GM23248 (cell line): Measurements from ENCODE around the gene CALHM3. TPM values are rescaled to one million over a fixed set of nuclear protein-coding genes. Genes with fewer than 3 reads are reported as not detected.
"Not testable (repeated sequence)": the region's sequence is repeated elsewhere in the genome, so short reads cannot be mapped to it uniquely, and the experiment has no call there.

Source experiments
- DNase-seq: peaks from one replicate; pipeline ENCODE4 v3.0.0-alpha.2; 2015
- H2AFZ ChIP-seq: fragments of 200-600 bp; sonication (generic); 2 replicates; pipeline ENCODE4 v1.6.1; 2016; ENCODE audit warnings: antibody characterized with exemption
- H3F3A ChIP-seq: fragments of 200-600 bp; sonication (generic); 2 replicates; pipeline ENCODE4 v1.6.1; 2016; ENCODE audit warnings: mild to moderate bottlenecking, antibody characterized with exemption, mixed run types; ENCODE audit not compliant: insufficient read depth
- H3K27ac ChIP-seq: fragments of 200-600 bp; sonication (generic); 2 replicates; pipeline ENCODE4 v1.5.1; 2016; ENCODE audit warnings: mild to moderate bottlenecking
- H3K27me3 ChIP-seq: fragments of 200-600 bp; sonication (generic); replicated peaks from 2 replicates; pipeline ENCODE4 v1.6.1; 2016; ENCODE audit warnings: mild to moderate bottlenecking; ENCODE audit not compliant: insufficient read depth
- H3K36me3 ChIP-seq: fragments of 200-600 bp; sonication (generic); 2 replicates; pipeline ENCODE4 v1.6.1; 2016; ENCODE audit warnings: low read depth, mild to moderate bottlenecking
- H3K4me1 ChIP-seq: fragments of 200-600 bp; sonication (generic); 2 replicates; pipeline ENCODE4 v1.6.1; 2016; ENCODE audit warnings: mild to moderate bottlenecking; ENCODE audit not compliant: insufficient read depth
- H3K4me2 ChIP-seq: fragments of 200-600 bp; sonication (generic); one replicate; pipeline ENCODE4 v1.6.1; 2016; ENCODE audit warnings: mild to moderate bottlenecking; ENCODE audit not compliant: unreplicated experiment
- H3K4me3 ChIP-seq: fragments of 200-600 bp; sonication (generic); 2 replicates; pipeline ENCODE4 v1.5.1; 2016; ENCODE audit warnings: mild to moderate bottlenecking
- H3K79me2 ChIP-seq: fragments of 200-600 bp; sonication (generic); 2 replicates; pipeline ENCODE4 v1.6.1; 2016; ENCODE audit warnings: mild to moderate bottlenecking; ENCODE audit not compliant: insufficient read depth
- H3K9ac ChIP-seq: fragments of 200-600 bp; sonication (generic); 2 replicates; pipeline ENCODE4 v1.6.1; 2016; ENCODE audit warnings: mild to moderate bottlenecking
- H3K9me2 ChIP-seq: fragments of 200-600 bp; sonication (generic); 2 replicates; pipeline ENCODE4 v1.6.1; 2016; ENCODE audit warnings: mixed run types, mild to moderate bottlenecking, moderate library complexity; ENCODE audit not compliant: insufficient read depth
- H3K9me3 ChIP-seq: fragments of 200-600 bp; sonication (generic); one replicate; pipeline ENCODE4 v1.6.1; 2017; ENCODE audit warnings: low read depth
- H4K20me1 ChIP-seq: fragments of 200-600 bp; sonication (generic); 2 replicates; pipeline ENCODE4 v1.6.0; 2016; ENCODE audit not compliant: insufficient read depth
- EZH2 ChIP-seq: fragments of 200-600 bp; sonication (generic); IDR thresholded peaks from 2 replicates; pipeline ENCODE4 v1.6.1; 2018; ENCODE audit warnings: antibody characterized with exemption, mild to moderate bottlenecking; ENCODE audit not compliant: insufficient read depth, poor library complexity, severe bottlenecking
- EZH2phosphoT487 ChIP-seq: fragments of 200-600 bp; sonication (generic); IDR thresholded peaks from 2 replicates; pipeline ENCODE4 v1.6.1; 2018; ENCODE audit warnings: antibody characterized with exemption, moderate library complexity, mild to moderate bottlenecking, low read depth; ENCODE audit not compliant: insufficient read depth
- WGBS, 2 experiments: methylation state at CpG; one replicate each; pipeline ENCODE4 v1.1.6; 2015 to 2017; ENCODE audit warnings: low lambda C conversion rate in 2 of 2, low coverage in 1 of 2; ENCODE audit errors: missing lambda C conversion rate in 2 of 2; 5-methylcytosine and 5-hydroxymethylcytosine counted together
- in situ Hi-C: fragments of 300-500 bp; cut with MboI; formaldehyde crosslinking; loops from 2 replicates; pipeline ENCODE4 v1.15.0; 2020
- polyA plus RNA-seq: library from polyadenylated mRNA; unstranded; fragments of >200 nt; fragmentation: Nextera tagmentation; extraction: Ambion mirVana; gene quantifications from 2 replicates; pipeline ENCODE4 v1.2.1, GENCODE V29; 2016
- total RNA-seq: library from RNA; depleted of rRNA; stranded (reverse); fragments of >200 nt; shearing (Covaris generic); gene quantifications from 2 replicates; pipeline ENCODE4 v1.2.3, GENCODE V29; 2014

CALHM3 gene
- total and polyA plus RNA-seq, 2 experiments from 2014 or later, result not detected

DNA sequence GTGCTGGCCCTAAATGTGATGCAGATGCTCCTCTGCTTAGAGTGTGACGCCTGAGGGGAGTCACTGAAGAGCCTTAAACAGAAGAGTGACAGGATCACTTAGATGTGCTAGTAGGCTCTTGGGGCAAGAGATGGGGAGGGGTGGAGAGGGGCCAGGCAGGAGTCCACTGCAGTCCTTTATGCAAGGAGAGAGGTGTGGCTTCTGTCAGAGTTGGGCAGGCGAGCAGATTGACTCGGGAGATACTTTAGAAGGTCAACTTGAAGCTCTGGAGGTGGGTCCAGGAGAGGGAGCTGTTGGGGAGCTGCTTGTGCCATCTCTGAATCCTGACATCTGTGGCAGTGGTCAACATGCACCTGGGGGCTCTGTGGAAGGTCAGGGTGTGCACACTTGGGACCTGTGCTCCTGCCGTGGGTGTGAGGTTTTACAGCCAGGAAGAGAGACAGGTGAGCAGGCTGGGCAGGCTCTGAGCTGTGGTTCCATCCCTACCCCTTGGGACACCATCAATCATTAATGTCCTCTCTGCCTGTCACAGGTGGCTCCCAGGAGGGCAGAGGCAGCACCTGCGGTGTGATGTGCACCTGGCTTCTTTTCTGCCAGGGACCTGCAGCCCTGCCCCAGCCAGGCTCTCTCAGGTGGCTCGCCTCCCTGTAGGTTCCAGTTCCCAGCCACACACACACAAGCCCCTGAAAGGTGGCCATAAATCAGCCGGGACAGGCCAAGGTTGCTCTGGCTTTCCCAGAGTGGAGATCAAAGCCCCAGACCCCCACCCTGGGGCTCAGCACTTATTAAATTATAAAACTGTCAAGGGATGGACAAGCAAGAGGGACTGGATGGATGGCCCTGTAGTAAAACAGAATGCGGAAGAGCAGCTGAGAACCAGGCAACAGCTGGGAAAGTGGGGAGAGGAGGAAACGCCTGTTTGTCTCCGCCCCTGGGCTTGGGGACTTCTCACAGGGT is 28.5 kb upstream of the CALHM3 start:
- Histone ChIP-seq H3K9me2 (no peaks in the 10 kb centered on the region), H3F3A (no peaks in the 10 kb centered on the region), H3K9me3 (no peaks in the 10 kb centered on the region), H3K79me2 (no peaks in the 10 kb centered on the region), H2AFZ (no peak overlapping the region), H3K4me3 (no peak overlapping the region), H3K27me3 (peaks cover 36% of the 10 kb centered on the region), H3K4me2 (no peak overlapping the region), H3K27ac (no peak overlapping the region), H4K20me1 (no peaks in the 10 kb centered on the region), H3K9ac (no peak overlapping the region), H3K4me1 (no peaks in the 10 kb centered on the region), H3K36me3 (no peaks in the 10 kb centered on the region)
- TF ChIP-seq EZH2, result no peak
- no peak for TF ChIP-seq EZH2phosphoT487
- WGBS, 2 experiments, result 32 to 40% methylated on average over 9 to 10 of the region's 10 CpGs
- DNase-seq, result no peak
- in situ Hi-C loops, result no loop called here

DNA sequence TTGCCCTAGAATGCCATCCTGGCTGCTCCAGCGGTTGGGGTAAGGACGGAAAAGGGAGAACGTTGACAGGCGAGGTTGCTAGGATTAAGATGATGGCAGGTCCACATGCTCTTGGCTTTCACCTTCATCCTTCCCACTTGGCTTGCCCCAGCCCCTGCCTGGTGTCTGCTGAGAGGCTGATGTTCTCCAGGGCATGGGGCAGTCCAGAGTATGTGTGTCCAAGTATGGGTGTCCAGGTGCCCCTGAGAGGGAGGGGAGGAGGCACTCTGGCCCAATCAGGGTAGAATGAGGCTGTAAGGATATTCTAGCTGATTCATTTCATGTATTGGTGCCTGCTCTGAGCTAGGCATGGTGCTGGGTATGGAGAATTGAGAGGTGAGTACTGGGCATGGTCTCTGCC is 27.0 kb upstream of the CALHM3 start:
- peaks cover 36% of the 10 kb centered on the region for H3K27me3 ChIP-seq
- no peak for DNase-seq
- no peaks in the 10 kb centered on the region for H3K79me2 ChIP-seq

DNA sequence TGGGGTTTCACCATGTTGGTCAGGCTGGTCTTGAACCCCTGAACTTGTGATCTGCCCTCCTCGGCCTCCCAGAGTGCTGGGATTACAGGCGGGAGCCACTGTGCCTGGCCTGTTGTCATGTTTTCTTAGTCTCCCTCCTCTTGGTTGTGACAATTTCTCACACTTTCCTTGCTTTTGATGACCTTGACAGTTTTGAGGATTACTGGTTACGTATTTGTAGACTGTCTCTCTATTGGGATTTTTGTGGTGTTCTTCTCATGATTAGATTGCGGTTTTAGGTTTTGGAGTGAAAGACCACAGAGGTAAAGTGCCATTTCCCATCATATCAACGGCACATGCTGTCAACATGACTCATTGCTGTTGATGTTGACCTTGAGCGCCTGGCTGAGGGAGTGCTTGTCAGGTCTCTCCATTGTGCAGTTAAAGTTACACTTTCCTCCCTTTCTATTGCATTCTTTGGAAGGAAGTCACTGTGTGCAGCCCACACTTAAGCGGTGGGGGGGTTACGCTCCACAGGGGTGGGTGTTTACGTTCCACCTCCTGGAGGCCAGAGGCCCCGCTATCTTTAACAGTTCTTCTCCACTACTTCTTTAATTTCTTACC is 25.2 kb upstream of the CALHM3 start:
- Histone ChIP-seq H3K4me3 (no peak overlapping the region), H2AFZ (no peak overlapping the region), H3K4me1 (no peaks in the 10 kb centered on the region), H4K20me1 (no peaks in the 10 kb centered on the region), H3K9me2 (no peaks in the 10 kb centered on the region), H3K36me3 (no peaks in the 10 kb centered on the region), H3K27me3 (peaks cover 36% of the 10 kb centered on the region), H3K9me3 (no peaks in the 10 kb centered on the region), H3F3A (no peaks in the 10 kb centered on the region), H3K9ac (no peak overlapping the region), H3K27ac (no peak overlapping the region), H3K79me2 (no peaks in the 10 kb centered on the region), H3K4me2 (no peak overlapping the region)
- TF ChIP-seq EZH2phosphoT487 (no peak), EZH2 (no peak)
- WGBS, 2 experiments, result 69 to 74% methylated on average over 10 of the region's 10 CpGs
- in situ Hi-C loops, result no loop called here
- DNase-seq, result peak; percentile 25

More for the DNA sequence above, 27.0 kb upstream of the CALHM3 start:
- Histone ChIP-seq H4K20me1 (no peaks in the 10 kb centered on the region), H3K4me3 (no peak overlapping the region), H3K9me2 (no peaks in the 10 kb centered on the region), H3K36me3 (no peaks in the 10 kb centered on the region), H3F3A (no peaks in the 10 kb centered on the region), H3K4me1 (no peaks in the 10 kb centered on the region), H3K9ac (no peak overlapping the region), H3K27ac (no peak overlapping the region), H3K4me2 (no peak overlapping the region), H3K9me3 (no peaks in the 10 kb centered on the region), H2AFZ (no peak overlapping the region)
- WGBS, 2 experiments, result 84 to 86% methylated on average over 4 of the region's 4 CpGs
- in situ Hi-C loops, result no loop called here
- no peak for TF ChIP-seq EZH2phosphoT487
- no peak for TF ChIP-seq EZH2

DNA sequence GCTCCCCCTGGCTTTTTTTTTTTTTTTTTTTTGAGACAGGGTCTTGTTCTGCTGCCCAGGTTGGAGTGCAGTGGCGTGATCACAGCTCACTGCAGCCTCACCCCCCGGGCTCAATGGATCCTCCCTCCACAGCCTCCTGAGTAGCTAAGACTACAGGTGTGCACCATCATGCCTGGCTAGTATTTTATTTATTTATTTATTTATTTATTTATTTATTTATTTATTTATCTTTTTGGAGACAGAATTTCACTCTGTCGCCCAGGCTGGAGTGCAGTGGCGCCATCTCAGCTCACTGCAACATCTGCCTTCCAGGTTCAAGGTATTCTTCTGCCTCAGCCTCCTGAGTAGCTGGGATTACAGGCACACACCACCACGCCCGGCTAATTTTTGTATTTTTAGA is 24.7 kb upstream of the CALHM3 start:
- H4K20me1 ChIP-seq, H3K9ac ChIP-seq, H3K27ac ChIP-seq, in situ Hi-C loops, H3K9me2 ChIP-seq, H3K36me3 ChIP-seq, H3K9me3 ChIP-seq, DNase-seq, H2AFZ ChIP-seq, H3K4me3 ChIP-seq, H3K4me1 ChIP-seq, H3F3A ChIP-seq, H3K79me2 ChIP-seq, H3K4me2 ChIP-seq: not testable (repeated sequence)
- 74 to 78% methylated on average over 6 of the region's 6 CpGs for WGBS, 2 experiments
- peaks cover 35% of the 10 kb centered on the region for H3K27me3 ChIP-seq
